Activated CD4-positive, alpha-beta memory T cell treated with anti-CD3 and anti-CD28 coated beads for 36 hours (primary cell): ENCODE results near the gene NUDCD3. TPM values are rescaled to one million over a fixed set of nuclear protein-coding genes. Genes with fewer than 3 reads are reported as not detected.

ENCODE experiments used
- CTCF ChIA-PET: fragments of 350-600 bp; sonication (Branson Sonifier 250); formaldehyde crosslinking; loops from one replicate; lab custom pipeline; 2021; ENCODE audit warnings: antibody characterized with exemption, inconsistent platforms; lab: Charles Lee
- POLR2A ChIA-PET: fragments of 350-600 bp; sonication (Branson Sonifier 250); formaldehyde crosslinking; loops from one replicate; lab custom pipeline; 2021; ENCODE audit warnings: antibody characterized with exemption; lab: Charles Lee
- DNase-seq: peaks from one replicate; pipeline ENCODE4 v3.0.0-alpha.2; 2020
- H3K27ac Mint-ChIP-seq: one replicate; pipeline ENCODE4 v1.8.0; 2021; ENCODE audit warnings: mixed read lengths
- H3K27me3 Mint-ChIP-seq: one replicate; pipeline ENCODE4 v1.8.0; 2021; ENCODE audit warnings: mixed read lengths
- H3K36me3 Mint-ChIP-seq: one replicate; pipeline ENCODE4 v1.8.0; 2021; ENCODE audit warnings: mixed read lengths
- H3K4me1 Mint-ChIP-seq: one replicate; pipeline ENCODE4 v1.8.0; 2021; ENCODE audit warnings: low read depth, mixed read lengths
- H3K4me3 Mint-ChIP-seq: one replicate; pipeline ENCODE4 v1.8.0; 2021; ENCODE audit warnings: mild to moderate bottlenecking, mixed read lengths
- H3K9me3 Mint-ChIP-seq: one replicate; pipeline ENCODE4 v1.8.0; 2021; ENCODE audit warnings: mixed read lengths
- intact Hi-C: fragments of 100-400 bp; cut with micrococcal nuclease; formaldehyde crosslinking; loops from one replicate; pipeline ENCODE4 v1.15.1; 2023
- total RNA-seq, 2 experiments: library from RNA; stranded (reverse); gene quantifications; one replicate each; pipeline ENCODE4 v1.2.3, GENCODE V29; 2021

NUDCD3 gene
- total RNA-seq: 10 to 100 TPM; 88.9 to 92.4 TPM

DNA sequence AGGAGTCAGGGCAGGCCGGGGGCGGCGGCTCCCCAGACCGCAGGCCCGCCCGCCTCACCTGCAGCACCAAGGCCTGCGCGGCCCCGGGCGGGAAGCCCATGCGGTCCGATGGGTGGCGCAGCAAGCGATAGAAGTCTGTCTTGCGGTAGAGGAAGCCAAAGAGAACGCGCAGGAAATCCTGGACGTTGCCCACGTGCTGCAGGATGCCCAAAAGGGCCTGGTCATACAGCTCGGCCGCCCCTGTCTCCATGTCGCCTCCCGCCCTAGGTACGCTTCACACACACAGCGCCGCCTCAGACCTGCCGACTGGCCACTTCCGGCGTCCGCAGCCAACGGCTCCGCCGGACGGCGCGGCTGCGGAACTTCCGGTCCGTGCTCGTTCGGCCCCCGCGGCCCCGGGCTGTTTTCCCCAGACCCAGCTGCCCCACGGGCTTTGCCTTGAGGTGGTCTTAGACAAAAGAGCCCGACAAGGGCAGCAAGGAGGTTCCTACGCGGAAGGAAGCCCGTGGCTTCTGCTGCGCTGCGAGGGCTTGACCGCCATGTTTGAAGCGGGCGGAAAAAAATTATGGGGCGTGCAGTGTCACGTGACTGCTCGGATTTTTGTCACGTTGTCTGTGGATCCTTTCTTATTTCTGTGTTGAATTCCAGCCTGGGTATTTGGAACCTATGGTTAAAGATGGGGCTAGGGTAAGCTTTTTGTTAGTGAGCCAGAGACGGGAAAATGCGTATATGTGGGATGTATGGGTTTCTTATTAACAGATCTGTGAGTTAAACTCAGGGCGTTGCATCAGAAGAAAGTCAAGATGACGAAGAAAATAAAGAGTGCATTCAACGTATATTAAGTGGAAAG, at the start of gene NUDCD3:
TSS of gene NUDCD3 (minus strand) at position 308 of the 850 bp plus-strand sequence. CDS start at position 250, 58 bp downstream.
- intact Hi-C loops: loop anchor here (1.0 to 5.0 kb wide), 4 partner anchors 29 to 357 kb away; partner anchors contain the start of genes H2AZ2 and PPIA
- DNase-seq: peak; percentile 89
- H3K27me3 Mint-ChIP-seq: no peaks in the 10 kb centered on the region
- ChIA-PET POLR2A (interaction anchor here (0.6 to 2.6 kb wide), 9 partner anchors 11 to 410 kb away, joined by 3 to 10 read pairs (median 5); partner anchors contain the start of gene DDX56), CTCF (interaction anchor here (0.6 to 5.0 kb wide), 9 partner anchors 10 to 289 kb away, joined by 3 to 32 read pairs (median 10); partner anchors contain the start of gene YKT6)
- H3K4me3 Mint-ChIP-seq: peak within 1 kb of the TSS; percentile 87
- H3K4me1 Mint-ChIP-seq: peaks cover 40% of the 10 kb centered on the region
- H3K36me3 Mint-ChIP-seq: peaks cover 7% of the 10 kb centered on the region
- no peaks in the 10 kb centered on the region for H3K9me3 Mint-ChIP-seq
- H3K27ac Mint-ChIP-seq: peak within 1 kb of the TSS; percentile 96

DNA sequence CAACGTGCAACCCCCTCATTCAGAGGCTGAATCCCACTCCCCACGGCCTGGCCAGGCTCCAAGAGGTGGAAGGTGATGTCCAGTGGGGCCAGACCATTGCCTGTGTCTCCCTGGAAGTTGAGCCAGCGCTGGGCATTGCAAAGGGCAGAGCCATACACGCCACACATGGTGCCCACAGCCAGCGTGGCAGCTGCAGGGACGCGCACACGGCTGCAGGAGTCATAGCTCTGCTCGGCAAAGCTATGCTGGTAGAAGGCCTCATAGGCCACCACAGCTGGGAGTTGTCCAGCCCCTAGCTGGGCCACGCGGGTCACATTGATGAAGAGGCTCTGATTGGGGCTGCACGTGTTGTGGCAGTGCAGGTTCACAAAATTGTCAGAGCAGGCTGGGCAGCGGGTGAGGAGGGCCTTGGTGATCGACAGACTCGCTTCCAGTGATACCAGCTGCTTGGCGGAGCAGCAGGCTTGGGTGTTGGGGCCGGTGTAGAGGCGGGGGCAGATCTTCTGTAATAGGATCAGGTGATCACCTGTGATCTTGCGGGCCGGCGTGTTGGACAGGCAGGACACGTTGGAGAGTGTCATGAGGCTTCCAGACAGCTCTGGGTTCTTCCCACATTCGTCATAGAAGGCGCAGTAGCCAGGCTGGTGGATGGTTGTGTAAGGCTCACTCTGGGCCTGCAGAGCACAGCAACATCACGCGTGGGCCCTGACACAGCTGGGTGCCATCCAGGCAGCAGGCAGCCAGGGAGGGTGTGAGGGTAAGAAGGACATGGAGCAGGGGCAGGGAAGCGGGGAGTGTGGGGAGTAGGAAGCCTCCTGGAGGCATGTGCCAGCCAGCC, 49.4 kb upstream of the NUDCD3 start:
- no peaks in the 10 kb centered on the region for H3K27me3 Mint-ChIP-seq
- H3K27ac Mint-ChIP-seq: no peak overlapping the region
- intact Hi-C loops: no loop called here
- no peaks in the 10 kb centered on the region for H3K4me1 Mint-ChIP-seq
- no peak for DNase-seq
- CTCF ChIA-PET: no interaction called here
- POLR2A ChIA-PET: no interaction called here
- H3K9me3 Mint-ChIP-seq: no peaks in the 10 kb centered on the region
- no peaks in the 10 kb centered on the region for H3K36me3 Mint-ChIP-seq
- no peak overlapping the region for H3K4me3 Mint-ChIP-seq

DNA sequence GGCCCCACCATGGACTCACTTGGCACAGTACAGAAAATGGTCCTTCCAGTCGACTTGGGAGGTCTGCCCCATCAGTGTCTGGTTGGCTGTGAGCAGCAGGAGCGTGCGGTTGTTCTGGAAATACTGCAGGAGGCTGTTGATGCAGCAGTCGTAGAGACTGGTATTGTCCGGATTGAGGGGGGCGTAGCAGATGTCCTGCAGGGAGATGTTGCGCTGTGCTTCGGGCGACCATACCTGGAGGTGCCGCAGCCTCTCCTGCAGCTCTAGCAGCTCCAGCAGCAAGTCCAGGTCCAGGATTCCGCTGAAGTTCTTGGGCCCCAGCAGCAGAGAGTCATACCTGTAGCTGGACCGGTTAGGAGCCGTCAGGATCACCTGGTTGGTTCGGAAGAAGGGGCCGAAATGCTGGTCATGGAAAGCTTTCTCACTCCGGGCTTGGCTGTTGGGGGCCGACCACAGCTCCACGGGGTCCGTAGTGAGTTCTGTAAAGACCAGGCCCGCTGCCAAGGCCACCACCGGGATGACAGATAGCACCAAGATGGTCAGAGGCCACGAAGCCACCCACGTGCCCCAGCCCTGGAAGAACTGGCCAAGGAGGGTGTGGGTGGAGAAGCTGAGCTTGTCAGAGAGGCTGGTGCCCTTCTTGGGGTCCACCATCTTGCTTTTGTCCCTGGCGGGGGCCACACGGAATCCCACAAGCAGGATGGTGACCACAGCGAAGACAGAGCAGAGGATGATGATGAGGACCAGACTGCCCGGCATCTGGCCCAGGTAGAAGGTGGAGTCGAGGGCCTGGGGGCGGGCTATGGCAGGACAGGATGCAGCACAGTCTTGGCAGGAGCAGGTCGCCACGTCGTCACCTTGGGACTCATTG, 48.6 kb upstream of the NUDCD3 start:
- H3K9me3 Mint-ChIP-seq: no peaks in the 10 kb centered on the region
- no peaks in the 10 kb centered on the region for H3K4me1 Mint-ChIP-seq
- intact Hi-C loops: no loop called here
- DNase-seq: no peak
- POLR2A ChIA-PET: interaction anchor here (0.5 kb wide), 1 partner anchor 10 kb away, joined by 3 read pairs; no protein-coding TSS in a partner anchor
- H3K36me3 Mint-ChIP-seq: no peaks in the 10 kb centered on the region
- no peak overlapping the region for H3K27ac Mint-ChIP-seq
- H3K4me3 Mint-ChIP-seq: no peak overlapping the region
- no peaks in the 10 kb centered on the region for H3K27me3 Mint-ChIP-seq
- CTCF ChIA-PET: no interaction called here

DNA sequence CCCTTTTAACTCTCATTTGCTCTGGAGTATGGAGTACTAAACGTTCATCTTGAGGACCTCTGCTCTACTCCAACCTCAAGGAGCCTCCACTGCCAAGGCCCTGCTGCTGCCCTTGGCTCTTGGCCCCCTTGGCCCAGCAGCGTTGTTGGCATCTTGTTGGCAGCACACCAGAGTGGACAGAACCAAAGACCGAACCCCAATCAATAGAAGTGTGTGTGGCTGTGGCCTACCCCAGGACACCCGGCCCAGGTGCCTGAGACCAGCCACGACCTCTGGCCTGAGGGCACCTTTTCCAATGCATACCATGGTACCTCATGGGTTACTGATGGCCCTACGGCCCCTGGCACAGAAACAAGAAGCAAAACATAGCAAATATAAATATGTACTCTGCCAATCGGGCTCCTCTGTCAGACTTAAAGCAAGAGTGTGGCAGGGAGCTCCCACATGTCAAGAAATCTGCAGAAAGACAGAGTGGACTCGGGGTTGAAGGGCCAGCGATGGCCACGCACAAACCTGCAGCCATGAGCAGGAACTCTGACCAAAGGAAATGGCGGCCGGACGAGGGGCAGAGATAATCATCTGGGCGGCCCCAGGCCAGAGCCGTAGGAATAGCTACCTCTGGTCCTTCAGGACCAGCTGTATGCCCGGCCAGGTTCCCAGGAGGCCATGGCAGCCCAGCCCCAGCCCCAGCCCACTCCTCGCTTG, 47.8 kb upstream of the NUDCD3 start:
- CTCF ChIA-PET: interaction anchor here (0.9 kb wide), 1 partner anchor 23 kb away, joined by 3 read pairs; no protein-coding TSS in a partner anchor

DNA sequence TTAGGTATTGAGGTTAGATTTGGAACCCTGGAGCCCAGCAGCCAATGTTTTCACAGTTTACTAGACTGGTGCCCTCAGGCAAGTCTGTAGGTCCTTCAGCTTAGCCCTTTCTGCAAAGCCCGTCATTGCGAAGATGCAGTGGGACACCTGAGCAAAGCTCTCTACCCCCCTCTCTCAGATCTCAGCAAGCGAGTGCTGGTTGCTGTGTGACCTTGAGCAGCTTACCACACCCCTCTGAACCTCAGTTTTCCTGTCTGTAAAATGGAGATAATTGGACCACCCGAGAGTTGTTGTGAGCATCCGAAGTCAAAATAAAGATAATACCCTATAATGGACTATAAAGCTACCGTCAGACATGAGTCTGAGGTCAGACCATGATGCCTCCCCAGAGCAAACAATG, 47.0 kb upstream of the NUDCD3 start:
- intact Hi-C loops: no loop called here
- Mint-ChIP-seq H3K36me3 (no peaks in the 10 kb centered on the region), H3K4me3 (no peak overlapping the region), H3K27me3 (no peaks in the 10 kb centered on the region), H3K9me3 (no peaks in the 10 kb centered on the region), H3K4me1 (no peaks in the 10 kb centered on the region), H3K27ac (no peak overlapping the region)
- DNase-seq: no peak
- ChIA-PET CTCF (interaction anchor here (0.9 kb wide), 1 partner anchor 22 kb away, joined by 3 read pairs; no protein-coding TSS in a partner anchor), POLR2A (no interaction called here)

More for the DNA sequence above, 47.8 kb upstream of the NUDCD3 start:
- POLR2A ChIA-PET: no interaction called here
- H3K9me3 Mint-ChIP-seq: no peaks in the 10 kb centered on the region
- no peaks in the 10 kb centered on the region for H3K4me1 Mint-ChIP-seq
- no peaks in the 10 kb centered on the region for H3K27me3 Mint-ChIP-seq
- intact Hi-C loops: no loop called here
- H3K36me3 Mint-ChIP-seq: no peaks in the 10 kb centered on the region
- no peak overlapping the region for H3K27ac Mint-ChIP-seq
- no peak overlapping the region for H3K4me3 Mint-ChIP-seq
- DNase-seq: no peak

DNA sequence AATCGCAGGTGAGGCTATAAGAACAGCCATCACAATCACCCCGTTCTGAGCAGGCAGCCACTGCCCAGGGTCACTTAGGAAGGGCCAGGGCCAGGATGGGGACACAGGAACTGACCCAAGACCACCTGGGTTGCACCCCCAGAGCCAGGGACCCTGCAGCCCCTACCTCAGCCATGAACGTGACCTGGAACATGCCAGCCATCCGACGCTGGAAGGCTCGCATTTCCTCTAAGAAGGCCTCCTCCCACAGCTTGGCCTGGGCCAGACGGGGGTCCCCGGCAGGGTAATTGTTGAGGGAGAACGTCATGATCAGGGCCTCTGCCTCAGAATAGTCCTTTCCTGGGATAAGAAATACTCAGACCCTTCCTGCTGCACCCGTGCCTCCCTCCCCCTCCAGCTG, 45.6 kb upstream of the NUDCD3 start:
- no peak overlapping the region for H3K27ac Mint-ChIP-seq
- POLR2A ChIA-PET: interaction anchor here (0.5 kb wide), 1 partner anchor 132 kb away, joined by 4 read pairs; no protein-coding TSS in a partner anchor
- H3K36me3 Mint-ChIP-seq: no peaks in the 10 kb centered on the region
- H3K4me1 Mint-ChIP-seq: no peaks in the 10 kb centered on the region
- intact Hi-C loops: no loop called here
- H3K4me3 Mint-ChIP-seq: no peak overlapping the region
- CTCF ChIA-PET: interaction anchor here (2.2 kb wide), 1 partner anchor 16 kb away, joined by 8 read pairs; no protein-coding TSS in a partner anchor
- H3K9me3 Mint-ChIP-seq: no peaks in the 10 kb centered on the region
- DNase-seq: no peak
- H3K27me3 Mint-ChIP-seq: no peaks in the 10 kb centered on the region

DNA sequence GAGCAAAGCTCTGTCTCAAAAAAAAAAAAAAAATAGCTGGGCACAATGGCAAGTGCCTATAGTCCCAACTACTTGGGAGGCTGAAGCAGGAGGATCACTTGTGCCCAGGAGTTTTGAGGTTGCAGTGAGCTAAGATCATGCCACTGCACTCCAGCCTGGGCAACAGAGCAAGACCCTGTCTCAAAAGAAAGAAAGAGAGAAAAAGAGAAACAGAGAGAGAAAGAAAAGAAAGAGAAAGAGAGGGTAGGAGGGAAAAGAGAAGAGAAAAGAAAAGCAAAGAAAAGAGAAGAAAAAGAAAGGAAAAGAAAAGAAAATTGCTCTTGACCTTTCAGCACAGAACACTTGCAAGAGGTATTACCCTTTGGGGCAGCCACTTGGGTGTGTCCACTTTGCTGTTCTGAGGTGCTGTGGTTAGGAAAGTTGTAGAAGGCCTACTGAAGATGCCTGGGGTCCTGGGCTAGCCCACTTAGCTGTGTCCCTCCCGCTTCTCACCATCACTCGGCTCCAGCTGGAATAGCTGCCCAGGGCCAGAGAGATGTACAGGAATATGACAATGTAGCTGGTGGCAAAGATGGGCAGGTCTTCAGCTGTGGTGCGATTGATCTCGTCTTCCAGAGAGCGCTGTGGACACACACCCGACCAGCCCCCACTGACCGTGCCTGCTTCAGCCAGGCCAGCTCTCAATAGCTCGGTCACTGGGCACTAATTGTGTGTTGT, 45.0 kb upstream of the NUDCD3 start:
- intact Hi-C loops: no loop called here
- no peak for DNase-seq
- Mint-ChIP-seq H3K4me3 (no peak overlapping the region), H3K27me3 (no peaks in the 10 kb centered on the region), H3K27ac (no peak overlapping the region), H3K36me3 (no peaks in the 10 kb centered on the region), H3K4me1 (no peaks in the 10 kb centered on the region), H3K9me3 (no peaks in the 10 kb centered on the region)
- ChIA-PET POLR2A (interaction anchor here (0.7 to 1.5 kb wide), 2 partner anchors 30 to 44 kb away, joined by 3 to 4 read pairs; no protein-coding TSS in a partner anchor), CTCF (interaction anchor here (0.7 to 2.2 kb wide), 12 partner anchors 11 to 366 kb away, joined by 3 to 14 read pairs (median 4); partner anchors contain the start of gene NUDCD3)

DNA sequence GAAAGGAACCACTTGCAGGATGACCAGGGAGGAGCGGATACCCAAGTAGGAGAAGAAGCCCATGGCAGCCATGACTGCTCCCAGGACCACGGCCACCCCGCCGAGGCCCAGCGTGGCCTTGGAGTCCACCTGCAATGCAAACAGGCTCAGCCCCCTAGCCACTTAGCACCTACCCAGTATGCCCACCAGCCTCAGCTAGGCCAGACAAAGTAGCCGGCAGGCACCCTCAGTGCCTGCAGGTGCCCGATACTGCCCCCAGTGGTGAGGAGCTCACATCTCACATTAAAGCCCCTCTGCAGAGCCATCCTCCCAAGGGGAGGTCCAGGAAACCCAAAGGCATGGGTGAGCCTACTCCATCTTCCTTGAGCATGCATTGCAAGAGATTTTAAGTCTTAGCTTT, 44.0 kb upstream of the NUDCD3 start:
- Mint-ChIP-seq H3K27ac (no peak overlapping the region), H3K9me3 (no peaks in the 10 kb centered on the region), H3K4me1 (no peaks in the 10 kb centered on the region), H3K4me3 (no peak overlapping the region), H3K36me3 (no peaks in the 10 kb centered on the region), H3K27me3 (no peaks in the 10 kb centered on the region)
- POLR2A ChIA-PET: interaction anchor here (0.7 to 1.5 kb wide), 2 partner anchors 31 to 43 kb away, joined by 3 to 4 read pairs; no protein-coding TSS in a partner anchor
- CTCF ChIA-PET: interaction anchor here (0.6 to 2.2 kb wide), 27 partner anchors 8 to 550 kb away, joined by 3 to 14 read pairs (median 4); partner anchors contain the start of gene NUDCD3
- peak; percentile 59 for DNase-seq
- intact Hi-C loops: no loop called here

DNA sequence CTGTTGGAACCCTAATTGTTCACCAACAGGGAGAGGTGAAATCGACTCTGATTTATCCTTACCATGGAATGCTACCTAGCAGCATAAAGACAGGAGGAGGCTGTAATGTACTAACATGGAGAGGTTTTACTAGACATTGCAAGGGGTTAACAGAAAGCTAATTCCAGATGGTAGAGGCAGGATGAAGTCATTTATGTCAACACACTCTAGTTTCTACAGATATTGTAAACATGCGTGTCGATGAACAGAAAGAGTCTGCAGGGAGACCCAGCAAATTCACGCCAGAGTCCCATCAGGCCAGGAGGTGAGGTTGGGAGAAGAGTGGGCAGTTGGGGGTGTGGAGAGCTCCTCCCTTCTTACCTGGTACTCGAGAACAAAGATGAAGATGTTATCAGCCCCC, 43.6 kb upstream of the NUDCD3 start:
- H3K4me3 Mint-ChIP-seq: no peak overlapping the region
- H3K27me3 Mint-ChIP-seq: no peaks in the 10 kb centered on the region
- intact Hi-C loops: no loop called here
- H3K36me3 Mint-ChIP-seq: no peaks in the 10 kb centered on the region
- no peak for DNase-seq
- no peak overlapping the region for H3K27ac Mint-ChIP-seq
- no peaks in the 10 kb centered on the region for H3K4me1 Mint-ChIP-seq
- ChIA-PET CTCF (interaction anchor here (0.6 to 2.2 kb wide), 22 partner anchors 9 to 549 kb away, joined by 3 to 14 read pairs (median 4); partner anchors contain the start of gene NUDCD3), POLR2A (interaction anchor here (1.5 kb wide), 1 partner anchor 31 kb away, joined by 4 read pairs; no protein-coding TSS in a partner anchor)
- peaks cover under 1% of the 10 kb centered on the region for H3K9me3 Mint-ChIP-seq
